NB4 (cell line): ENCODE results near the gene QSER1.

Source experiments
- MAX ChIP-seq: IDR thresholded peaks from 2 replicates; pipeline ENCODE4 v1.6.1; 2011; ENCODE audit warnings: low read depth, low read length
- POLR2A ChIP-seq: IDR thresholded peaks from 2 replicates; pipeline ENCODE4 v1.6.1; 2011; ENCODE audit warnings: mild to moderate bottlenecking; ENCODE audit not compliant: insufficient read length; ENCODE audit errors: extremely low read depth
- TF ChIP-seq, protein P1 (sequence below): IDR thresholded peaks from one replicate; pipeline ENCODE4 v1.5.1; 2012; ENCODE audit warnings: low read depth, low read length

GRCh38 chr11:33006010-33006409 lies 113.4 kb downstream of the QSER1 start:
- TF ChIP-seq, protein P1, sequence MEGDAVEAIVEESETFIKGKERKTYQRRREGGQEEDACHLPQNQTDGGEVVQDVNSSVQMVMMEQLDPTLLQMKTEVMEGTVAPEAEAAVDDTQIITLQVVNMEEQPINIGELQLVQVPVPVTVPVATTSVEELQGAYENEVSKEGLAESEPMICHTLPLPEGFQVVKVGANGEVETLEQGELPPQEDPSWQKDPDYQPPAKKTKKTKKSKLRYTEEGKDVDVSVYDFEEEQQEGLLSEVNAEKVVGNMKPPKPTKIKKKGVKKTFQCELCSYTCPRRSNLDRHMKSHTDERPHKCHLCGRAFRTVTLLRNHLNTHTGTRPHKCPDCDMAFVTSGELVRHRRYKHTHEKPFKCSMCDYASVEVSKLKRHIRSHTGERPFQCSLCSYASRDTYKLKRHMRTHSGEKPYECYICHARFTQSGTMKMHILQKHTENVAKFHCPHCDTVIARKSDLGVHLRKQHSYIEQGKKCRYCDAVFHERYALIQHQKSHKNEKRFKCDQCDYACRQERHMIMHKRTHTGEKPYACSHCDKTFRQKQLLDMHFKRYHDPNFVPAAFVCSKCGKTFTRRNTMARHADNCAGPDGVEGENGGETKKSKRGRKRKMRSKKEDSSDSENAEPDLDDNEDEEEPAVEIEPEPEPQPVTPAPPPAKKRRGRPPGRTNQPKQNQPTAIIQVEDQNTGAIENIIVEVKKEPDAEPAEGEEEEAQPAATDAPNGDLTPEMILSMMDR: no peak
- TF ChIP-seq MAX (no peak), POLR2A (no peak)
